Measurements from ENCODE around the gene ATP5PO. TPM values are rescaled to one million over a fixed set of nuclear protein-coding genes. Genes with fewer than 3 reads are reported as not detected.

ATP5PO gene
- total and polyA plus RNA-seq, 2 of the 8 experiments (the other 6 are each of a cell fraction or from before 2014, with no cell fraction given) = 251 to 267 TPM

DNA sequence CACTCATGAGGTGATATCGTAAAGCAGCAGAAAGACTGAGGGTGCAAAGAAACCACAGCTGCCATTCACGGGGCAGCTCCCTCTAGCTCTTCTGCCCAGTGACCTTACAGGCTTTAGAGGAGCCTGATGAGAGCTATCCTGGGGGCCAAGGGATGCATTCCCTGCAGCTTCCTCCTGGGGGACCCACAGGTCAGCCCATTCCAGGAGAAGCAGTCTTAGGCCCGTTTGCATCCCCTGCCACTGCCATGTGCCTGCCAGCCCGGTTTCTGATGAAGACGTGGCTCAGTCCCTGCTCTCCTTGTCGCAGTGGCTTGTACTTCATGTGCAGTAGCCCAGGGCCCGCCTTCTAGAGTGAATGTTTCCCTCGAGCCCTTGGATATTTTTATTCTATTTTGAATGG is 22.8 kb downstream of the ATP5PO start:
- no peak overlapping the region for H4K91ac ChIP-seq (replicated peaks; ENCODE audit: insufficient read length, low read length)
- POLR2A ChIA-PET (ENCODE audit: partially characterized antibody) = interaction anchor here (0.6 to 1.3 kb wide), 3 partner anchors 9 to 11 kb away, joined by 3 to 5 read pairs (median 4); no protein-coding TSS in a partner anchor
- no peak overlapping the region for H3K9ac ChIP-seq (replicated peaks in 1 of 4; ENCODE audit: extremely low read depth in 1 of 4, low read depth in 3 of 4, low read length in 3 of 4)
- H3K18ac ChIP-seq (ENCODE audit: extremely low read depth, low read length) = no peak overlapping the region; the same call in 1 of the 2 replicates
- H3K4me1 ChIP-seq (replicated peaks in 1 of 4; ENCODE audit: control insufficient read depth in 3 of 4, insufficient read depth in 4 of 4, low read length in 3 of 4) = peaks cover 3 to 11% (median 6%) of the 10 kb centered on the region in 4 experiments; a peak in 6 of 7 replicates
- DNase-seq (ENCODE audit: low read depth in 1 of 2, low spot score in 2 of 2) (peak; percentile 64 to 66), FAIRE-seq (peak; percentile 58)
- H3K23me2 ChIP-seq (ENCODE audit: low read depth, low read length) = peaks cover 3% of the 10 kb centered on the region
- no peak overlapping the region for H3K27ac ChIP-seq (ENCODE audit: low read depth, low read length)
- H3K4me2 ChIP-seq (ENCODE audit: insufficient read depth in 1 of 2, low read depth in 2 of 2, low read length in 2 of 2) = no peak overlapping the region
- no peaks in the 10 kb centered on the region for H3K79me2 ChIP-seq (ENCODE audit: control insufficient read depth in 1 of 2, insufficient read depth in 2 of 2, low read length in 2 of 2)
- no peaks in the 10 kb centered on the region for H3K9me3 ChIP-seq (ENCODE audit: insufficient read depth in 2 of 2, low read depth in 1 of 2, low read length in 1 of 2)
- peak overlapping the region; percentile 30 for H4K5ac ChIP-seq (ENCODE audit: insufficient read length, low read depth, low read length)
- 0 out of 2 replicates have a peak overlapping the region, but pooled peaks have one; percentile 30 for H2AFZ ChIP-seq (ENCODE audit: low read length)
- peaks cover 0 to 5% of the 10 kb centered on the region in 2 experiments for H4K20me1 ChIP-seq (replicated peaks in 1 of 2; ENCODE audit: control insufficient read depth in 1 of 2, insufficient read depth in 2 of 2, low read length in 2 of 2)
- no peaks in the 10 kb centered on the region for H3K27me3 ChIP-seq (replicated peaks in 1 of 4; ENCODE audit: control insufficient read depth in 3 of 4, extremely low read depth in 1 of 4, insufficient read depth in 3 of 4, low read length in 3 of 4)
- H2BK12ac ChIP-seq (ENCODE audit: low read depth, low read length) = no peak overlapping the region
- no peak overlapping the region for H3K4me3 ChIP-seq (ENCODE audit: extremely low read depth in 1 of 4, insufficient read depth in 2 of 4, low read depth in 3 of 4, low read length in 4 of 4)
- no peak overlapping the region for H3K23ac ChIP-seq (ENCODE audit: insufficient read length)
- no peak overlapping the region for H2BK120ac ChIP-seq (replicated peaks; ENCODE audit: low read depth, low read length)
- WGBS, 2 experiments (ENCODE audit: extremely low coverage in 1 of 2, insufficient coverage in 1 of 2, insufficient read length in 1 of 2, insufficient replicate concordance in 2 of 2, low coverage in 1 of 2, low lambda C conversion rate in 2 of 2, missing lambda C conversion rate in 1 of 2) = 59% methylated on average over 8 of the region's 8 CpGs; no CpG with 5 or more reads in 1 of the 2 experiments
- no peak overlapping the region for H2BK5ac ChIP-seq (ENCODE audit: low read depth, low read length)
- no peak overlapping the region for H3K14ac ChIP-seq (ENCODE audit: insufficient read length)
- H2BK15ac ChIP-seq (ENCODE audit: low read length) = no peak overlapping the region
- no peak overlapping the region for H2AK5ac ChIP-seq (ENCODE audit: low read depth, low read length)
- no peak overlapping the region for H2BK20ac ChIP-seq (ENCODE audit: low read length)
- no peak overlapping the region for H3K4ac ChIP-seq (replicated peaks; ENCODE audit: insufficient read length, low read depth, low read length)
- no peak overlapping the region for H3K56ac ChIP-seq (replicated peaks; ENCODE audit: insufficient read length, low read depth, low read length)
- H4K8ac ChIP-seq (ENCODE audit: extremely low read depth, insufficient read depth, low read length) = peak overlapping the region; percentile 54
- CTCF ChIA-PET (ENCODE audit: partially characterized antibody) = interaction anchor here (0.6 to 2.6 kb wide), 28 partner anchors 9 to 455 kb away, joined by 3 to 30 read pairs (median 4); partner anchors contain the start of gene ATP5PO
- no peaks in the 10 kb centered on the region for H3K79me1 ChIP-seq (ENCODE audit: low read depth, low read length)
- no peaks in the 10 kb centered on the region for H3K36me3 ChIP-seq (ENCODE audit: control insufficient read depth in 2 of 4, insufficient read depth in 4 of 4, low read length in 3 of 4)
- TF ChIP-seq ASH2L (IDR thresholded peaks at IDR 0.05; ENCODE audit: low read length) (no peak), E2F6 (IDR thresholded peaks at IDR 0.05) (peak; percentile 86), SP4 (IDR thresholded peaks at IDR 0.05; ENCODE audit: low read length) (no peak), JUND (IDR thresholded peaks at IDR 0.05; ENCODE audit: low read length) (no peak), HDAC6 (IDR thresholded peaks at IDR 0.05; ENCODE audit: low read depth, low read length) (no peak), RAD21 (IDR thresholded peaks at IDR 0.05 in 1 of 2, conservative IDR thresholded peaks at IDR 0.05 in 1 of 2; ENCODE audit: low read depth in 2 of 2, low read length in 2 of 2) (peak; percentile 70 to 81), CHD1 (IDR thresholded peaks at IDR 0.05; ENCODE audit: low read depth, low read length) (no peak), SUZ12 (IDR thresholded peaks at IDR 0.05; ENCODE audit: low read length) (no peak), CEBPB (IDR thresholded peaks at IDR 0.05; ENCODE audit: low read depth, low read length) (no peak), TAF1 (IDR thresholded peaks at IDR 0.05; ENCODE audit: low read depth, low read length) (no peak), TEAD4 (IDR thresholded peaks at IDR 0.05; ENCODE audit: low read depth, low read length) (peak; percentile 70), MAX (IDR thresholded peaks at IDR 0.05) (peak; percentile 97)
- TF ChIP-seq, protein P1, sequence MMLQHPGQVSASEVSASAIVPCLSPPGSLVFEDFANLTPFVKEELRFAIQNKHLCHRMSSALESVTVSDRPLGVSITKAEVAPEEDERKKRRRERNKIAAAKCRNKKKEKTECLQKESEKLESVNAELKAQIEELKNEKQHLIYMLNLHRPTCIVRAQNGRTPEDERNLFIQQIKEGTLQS (IDR thresholded peaks at IDR 0.05; ENCODE audit: insufficient read depth, low read depth, low read length) = no peak
